Measurements from ENCODE around the gene HSPG2.
A peak's percentile ranks its signal among the peaks of the same experiment; 100 is the strongest.
"Not testable (repeated sequence)": the region's sequence is repeated elsewhere in the genome, so short reads cannot be mapped to it uniquely, and the experiment has no call there.

HSPG2 gene

DNA sequence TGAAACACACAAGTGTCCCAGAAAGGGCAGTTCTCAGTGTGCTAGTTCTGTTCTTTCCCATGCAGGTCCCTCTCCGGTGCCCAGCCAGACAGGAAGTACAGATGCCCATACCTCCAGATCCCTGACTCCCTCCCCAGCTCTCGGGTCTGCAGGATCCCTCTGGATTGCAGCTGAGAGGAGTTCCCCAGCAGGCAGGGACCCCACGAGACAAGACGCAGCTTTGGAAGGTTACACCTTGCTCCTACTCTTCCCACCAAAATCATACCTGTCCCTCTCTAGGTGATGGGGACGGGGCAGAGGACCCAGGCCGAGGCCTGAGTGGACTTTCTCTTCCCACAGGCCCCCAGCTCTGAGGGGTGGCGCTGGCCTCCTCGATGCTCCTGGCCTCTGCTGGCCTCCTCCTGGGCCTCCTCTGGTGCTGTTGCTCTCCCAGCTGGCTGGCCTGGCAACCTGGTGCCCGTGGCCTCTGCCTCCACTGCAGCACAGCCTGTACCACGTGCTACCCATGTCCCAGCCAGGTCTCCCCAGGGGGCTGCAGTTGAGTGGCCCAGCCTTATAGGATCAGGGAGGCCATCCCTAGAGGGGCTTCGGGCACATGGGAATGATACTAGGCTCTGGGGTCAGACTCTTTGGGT lies 115.6 kb downstream of the HSPG2 start:
- no peak for DNase-seq

DNA sequence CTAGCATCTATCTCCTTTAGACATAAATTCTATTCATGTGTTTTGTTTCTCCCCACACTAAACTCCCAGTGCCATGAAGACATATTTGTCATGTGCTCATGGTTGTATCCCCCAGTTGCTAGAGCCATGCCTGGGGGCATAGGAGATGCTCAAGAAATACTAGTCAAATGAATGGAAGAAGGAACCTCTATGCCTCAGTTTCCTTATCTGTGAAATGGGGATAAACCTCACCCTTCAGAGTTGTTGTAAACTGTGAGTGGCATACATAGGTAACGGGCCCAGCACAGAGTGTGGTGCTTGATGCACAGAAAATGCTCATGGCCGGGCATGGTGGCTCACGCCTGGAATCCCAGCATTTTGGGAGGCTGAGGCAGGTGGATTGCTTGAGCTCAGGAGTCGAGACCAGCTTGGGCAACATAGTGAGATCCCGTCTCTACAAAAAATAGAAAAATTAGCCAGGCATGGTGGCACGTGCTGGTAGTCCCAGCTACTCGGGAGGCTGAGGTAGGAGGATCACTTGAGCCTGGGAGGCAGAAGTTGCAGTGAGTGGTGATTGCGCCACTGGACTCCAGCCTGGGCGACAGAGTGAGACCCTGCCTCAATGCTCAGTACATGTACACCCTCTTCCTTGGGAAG lies 116.4 kb downstream of the HSPG2 start:
- DNase-seq = no peak

DNA sequence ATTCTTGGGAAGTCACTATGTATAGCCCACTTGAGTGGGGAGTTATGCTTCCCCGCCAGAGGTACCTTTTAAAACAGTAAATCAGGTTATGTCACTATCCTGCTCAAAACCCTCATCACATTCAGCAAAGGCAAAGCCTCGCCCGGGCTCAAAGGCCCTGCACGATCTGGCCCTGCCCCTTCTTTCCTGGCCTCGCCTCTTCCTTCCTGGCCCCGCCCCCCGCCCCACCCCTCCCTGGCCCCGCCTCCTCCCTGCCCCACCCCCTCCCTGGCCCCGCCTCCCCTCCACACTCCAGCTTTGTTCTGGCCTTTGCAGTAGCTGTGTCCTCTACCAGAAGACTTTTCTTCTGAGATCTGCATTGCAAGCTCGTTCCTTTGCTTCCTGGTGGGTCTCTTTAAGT lies 118.5 kb downstream of the HSPG2 start:
- DNase-seq = no peak

DNA sequence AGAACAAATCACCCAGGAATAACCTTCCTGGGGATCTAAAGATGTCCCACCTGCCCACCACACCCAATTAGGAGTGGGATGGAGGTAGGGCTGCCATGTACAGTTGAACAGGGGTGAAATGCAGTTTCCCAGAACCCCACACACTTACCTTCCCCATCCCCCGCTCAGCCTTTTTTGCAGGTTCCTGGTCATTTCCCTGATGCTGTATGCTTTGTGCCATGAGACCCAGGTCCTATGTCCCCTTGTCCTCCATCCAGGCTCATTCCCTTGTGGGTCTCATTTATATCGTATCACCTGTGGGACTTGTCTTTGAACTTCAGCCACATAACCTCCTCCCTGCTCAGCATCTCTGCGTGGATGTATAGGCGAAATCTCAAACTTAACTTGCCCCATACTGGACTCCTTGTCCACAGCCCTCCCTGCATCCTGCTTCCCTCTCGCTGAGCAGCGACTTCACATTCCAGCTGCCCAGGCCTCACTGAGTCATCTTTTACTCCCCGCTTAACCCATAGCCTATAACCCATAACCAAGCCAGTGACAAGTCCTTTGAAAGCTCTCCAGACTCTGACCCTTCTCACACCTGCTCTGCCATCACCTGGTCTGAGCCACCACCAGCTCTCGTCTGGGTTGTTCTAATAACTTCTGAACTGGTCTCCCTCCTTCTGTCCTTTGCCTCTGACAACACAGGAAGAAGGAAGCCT lies 120.4 kb downstream of the HSPG2 start:
- no peak for DNase-seq

DNA sequence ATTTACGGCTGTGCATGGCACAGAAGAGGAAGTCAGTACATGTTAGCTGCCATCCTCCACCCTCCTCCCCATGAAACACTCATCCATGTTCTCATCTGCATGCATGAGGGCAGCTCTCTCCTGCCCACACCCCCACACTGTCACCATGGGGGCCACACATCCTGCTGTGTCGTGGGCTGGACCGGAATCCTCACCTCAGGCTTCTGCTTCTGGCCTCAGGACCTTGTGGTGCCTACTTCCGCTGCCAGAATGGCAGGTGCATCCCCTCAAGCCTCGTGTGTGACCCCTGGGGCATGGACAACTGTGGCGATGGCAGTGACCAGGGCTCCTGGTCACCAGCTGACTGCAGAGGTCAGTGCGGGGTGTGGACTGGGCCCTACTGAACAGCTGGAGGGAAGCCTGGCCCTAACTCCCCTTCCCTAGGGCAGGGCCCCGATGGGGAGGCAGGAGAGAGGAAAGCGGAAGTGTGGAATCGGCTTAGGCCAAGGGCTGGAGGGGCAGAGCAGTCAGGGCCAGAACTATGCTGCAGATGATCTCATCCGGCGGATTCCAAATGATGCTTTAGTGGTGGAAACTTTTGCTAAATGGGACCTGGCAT lies 121.3 kb downstream of the HSPG2 start:
- DNase-seq = no peak

DNA sequence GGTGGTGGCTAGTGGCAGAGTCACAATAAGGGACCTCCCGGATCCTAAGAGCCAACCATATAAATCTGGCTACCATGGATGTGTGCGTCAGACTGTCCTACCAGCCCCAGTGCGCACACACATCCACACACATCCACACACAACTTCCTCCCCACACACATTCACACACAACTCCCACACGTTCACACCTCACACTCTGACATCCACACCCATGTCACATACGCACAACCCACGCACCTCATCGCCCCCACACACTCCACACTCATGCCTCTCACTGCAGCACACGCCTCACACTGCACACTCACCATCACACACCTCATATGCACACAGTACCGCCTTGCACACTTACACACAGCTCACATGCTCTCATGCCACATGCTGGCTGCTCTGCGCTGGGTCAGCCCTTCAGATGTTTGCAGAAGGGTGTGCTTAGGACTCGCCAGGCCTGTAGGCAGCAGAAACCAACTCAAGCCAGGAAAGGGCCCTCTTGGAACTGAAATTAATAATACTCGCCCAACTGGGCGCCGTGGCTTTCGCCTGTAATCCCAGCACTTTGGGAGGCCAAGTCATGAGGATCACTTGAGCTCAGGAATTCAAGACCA lies 122.0 kb downstream of the HSPG2 start:
- DNase-seq = no peak

DNA sequence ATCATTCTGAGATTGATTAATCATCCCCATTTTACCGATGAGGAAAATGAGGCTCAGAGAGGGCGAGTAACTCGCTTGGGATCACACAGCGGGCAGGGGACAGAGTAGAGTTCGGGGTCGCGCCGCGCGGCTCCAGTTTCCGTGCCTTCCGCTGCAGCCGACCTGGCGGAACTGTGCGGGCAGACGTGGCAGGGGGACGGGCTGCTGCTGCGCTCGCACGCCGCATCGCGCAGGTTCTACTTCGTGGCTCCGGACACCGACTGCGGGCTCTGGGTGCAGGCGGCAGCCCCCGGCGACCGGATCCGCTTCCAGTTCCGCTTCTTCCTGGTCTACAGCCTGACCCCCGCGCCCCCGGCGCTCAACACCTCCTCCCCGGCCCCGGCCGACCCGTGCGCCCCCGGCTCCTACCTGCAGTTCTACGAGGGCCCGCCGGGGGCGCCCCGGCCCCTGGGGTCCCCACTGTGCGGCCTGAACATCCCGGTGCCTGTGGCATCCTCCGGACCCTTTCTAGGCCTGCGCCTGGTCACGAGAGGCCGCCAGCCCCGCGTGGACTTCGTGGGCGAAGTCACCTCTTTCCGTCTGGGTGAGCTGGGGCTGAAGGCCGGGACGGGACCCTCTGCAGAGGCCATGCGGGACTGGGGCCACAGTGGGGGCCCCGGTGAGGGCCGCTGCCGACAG lies 122.7 kb downstream of the HSPG2 start:
- no peak for DNase-seq

DNA sequence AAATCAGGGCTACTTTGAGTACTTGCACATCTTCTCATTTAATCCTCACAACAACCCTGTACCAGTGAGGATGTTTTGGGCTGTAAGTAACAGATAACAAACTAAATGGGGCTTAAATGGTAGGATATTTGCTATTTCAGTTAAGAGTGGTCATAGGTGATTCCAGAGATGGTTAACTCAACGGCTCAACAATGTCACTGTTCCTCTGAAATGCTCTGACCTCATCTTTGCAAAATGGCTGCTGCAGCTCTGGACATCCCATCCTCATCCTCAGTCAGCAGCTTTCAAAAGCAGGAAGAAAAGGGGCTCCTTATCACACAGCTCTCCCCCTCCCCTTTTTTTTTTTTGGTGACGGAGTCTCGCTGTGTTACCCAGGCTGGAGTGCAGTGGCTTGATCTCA lies 123.6 kb downstream of the HSPG2 start:
- no peak for DNase-seq

DNA sequence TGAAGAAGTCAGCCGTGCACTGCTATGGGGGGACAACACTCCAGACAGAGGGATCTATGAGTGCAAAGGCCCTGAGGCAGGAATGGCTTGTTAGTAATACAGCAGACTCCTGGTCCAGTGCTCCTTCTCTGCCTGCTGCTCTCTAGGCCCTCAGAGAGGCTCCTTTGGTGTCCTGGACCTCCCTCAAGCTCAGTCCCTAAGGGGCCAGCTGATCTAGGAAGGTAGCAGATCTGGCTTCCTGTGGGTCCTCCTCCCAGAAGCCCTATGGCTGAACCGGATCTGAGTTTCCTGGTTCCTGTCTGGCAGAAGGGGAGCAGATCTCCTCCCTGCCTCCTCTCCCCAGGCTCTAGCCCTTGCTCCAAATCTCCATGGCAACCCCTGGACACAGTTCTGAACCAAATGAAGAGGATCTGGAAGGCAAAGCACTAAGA lies 125.2 kb downstream of the HSPG2 start, which contains the start of gene LDLRAD2:
LDLRAD2 (plus strand) TSS at position 391 of the 431 bp plus-strand sequence. CDS start 187 bp downstream, outside the sequence.
- no peak for DNase-seq

DNA sequence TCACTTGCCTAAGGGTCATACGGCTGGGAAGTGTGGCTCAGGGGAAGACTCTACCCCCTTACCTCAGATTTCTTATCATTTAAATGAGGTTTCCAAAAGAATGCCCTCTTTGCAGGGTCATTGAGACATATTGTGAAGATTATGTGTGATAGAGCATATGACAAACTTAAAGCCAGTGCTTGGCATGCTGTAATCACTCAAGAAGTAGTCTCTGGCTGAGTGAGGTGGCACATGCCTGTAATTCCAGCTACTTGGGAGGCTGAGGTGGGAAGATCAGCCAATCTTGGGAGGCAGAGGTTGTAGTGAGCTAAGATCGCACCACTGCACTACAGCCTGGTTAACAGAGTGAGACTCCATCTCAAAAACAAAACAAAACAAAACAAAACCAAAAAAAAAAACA lies 132.6 kb downstream of the HSPG2 start:
- DNase-seq = no peak

DNA sequence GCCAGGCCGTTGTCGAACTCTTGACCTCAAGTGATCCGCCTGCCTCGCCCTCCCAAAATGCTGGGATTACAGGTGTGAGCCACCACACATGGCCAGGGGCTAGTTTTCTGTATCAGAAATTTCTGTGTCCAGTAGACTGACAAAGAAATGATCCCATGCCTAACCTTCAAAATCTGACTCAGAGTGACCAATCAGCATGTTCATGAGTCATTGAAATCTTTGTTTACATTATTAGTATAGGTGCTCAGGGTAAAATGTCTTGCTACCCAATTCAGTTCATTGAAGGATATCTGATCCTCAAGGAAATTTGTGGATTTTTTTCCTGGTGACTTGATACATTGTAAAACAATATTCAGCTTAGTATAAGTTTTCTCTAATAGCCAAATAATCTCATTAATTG lies 136.0 kb downstream of the HSPG2 start:
- DNase-seq = no peak

DNA sequence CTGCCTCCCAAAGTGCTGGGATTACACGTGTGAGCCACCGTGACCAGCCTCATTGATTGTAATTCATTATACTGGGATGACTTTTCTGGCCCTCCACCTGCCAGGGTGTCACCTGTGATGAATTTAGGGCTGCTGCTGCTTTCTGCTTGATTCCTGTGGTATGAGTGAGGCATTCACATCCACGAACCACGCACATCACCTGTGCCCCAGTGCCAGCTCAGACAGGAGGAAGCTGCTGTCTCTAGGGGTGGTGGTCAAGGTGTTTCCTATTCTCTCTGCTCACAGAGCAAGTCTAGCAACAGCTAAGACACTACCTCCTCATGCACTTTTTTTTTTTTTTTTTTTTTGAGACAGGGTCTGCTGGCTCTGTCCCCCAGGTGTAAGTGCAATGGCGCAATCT lies 137.4 kb downstream of the HSPG2 start:
- no peak for DNase-seq

DNA sequence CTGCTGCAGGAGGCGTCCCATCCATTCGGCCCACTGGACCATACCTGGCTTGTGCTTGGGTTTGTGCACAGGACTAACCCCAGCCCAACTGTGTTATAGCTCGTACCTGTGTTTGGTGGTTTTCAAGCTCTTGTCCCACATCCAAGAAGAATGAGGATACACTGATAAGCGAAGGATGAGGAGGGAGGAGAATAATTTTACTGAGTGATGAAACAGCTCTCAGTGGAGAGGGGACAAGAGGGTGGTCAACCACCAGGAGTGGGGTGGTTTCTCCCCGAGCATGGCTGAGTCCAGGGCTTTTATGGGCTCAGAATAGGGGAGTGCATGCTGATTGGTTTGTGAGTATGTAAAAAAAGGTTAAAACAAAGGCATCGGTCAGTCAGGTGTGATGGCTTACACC lies 142.0 kb downstream of the HSPG2 start:
- DNase-seq = no peak

DNA sequence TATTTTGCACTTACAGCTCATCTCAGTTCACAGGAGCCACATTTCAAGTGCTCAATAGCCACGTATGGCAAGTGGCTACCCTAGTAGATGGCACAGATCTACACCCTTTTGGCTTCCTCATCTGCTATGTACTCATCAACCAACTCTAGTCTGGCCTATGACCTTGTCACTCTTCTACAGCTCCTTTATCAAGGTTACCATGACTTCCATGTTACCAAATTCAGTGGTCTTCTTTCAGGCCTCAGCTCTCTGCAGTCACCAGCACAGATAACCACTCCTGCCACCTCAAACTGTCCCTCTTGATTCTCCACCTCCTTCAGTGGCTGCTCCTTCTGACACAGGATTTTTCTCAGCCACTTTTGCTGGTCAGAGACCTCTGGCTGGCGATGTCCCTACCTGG lies 142.5 kb downstream of the HSPG2 start:
- no peak for DNase-seq

DNA sequence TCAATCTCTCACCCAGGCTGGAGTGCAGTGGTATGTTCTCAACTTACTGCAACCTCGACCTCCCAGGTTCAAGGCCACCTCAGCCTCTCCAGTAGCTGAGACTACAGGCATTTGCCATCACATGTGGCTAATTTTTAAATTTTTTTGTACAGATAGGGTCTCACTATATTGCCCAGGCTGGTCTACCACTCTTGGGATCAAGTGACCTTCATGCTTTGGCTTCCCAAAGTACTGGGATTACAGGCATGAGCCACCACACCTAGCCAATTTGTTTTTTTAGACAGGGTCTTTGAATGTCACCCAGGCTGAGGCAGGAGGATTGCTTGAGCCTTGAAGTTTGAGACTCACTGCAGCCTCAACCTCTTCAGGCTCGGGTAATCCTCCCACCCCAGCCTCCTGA lies 144.0 kb downstream of the HSPG2 start:
- DNase-seq = no peak

DNA sequence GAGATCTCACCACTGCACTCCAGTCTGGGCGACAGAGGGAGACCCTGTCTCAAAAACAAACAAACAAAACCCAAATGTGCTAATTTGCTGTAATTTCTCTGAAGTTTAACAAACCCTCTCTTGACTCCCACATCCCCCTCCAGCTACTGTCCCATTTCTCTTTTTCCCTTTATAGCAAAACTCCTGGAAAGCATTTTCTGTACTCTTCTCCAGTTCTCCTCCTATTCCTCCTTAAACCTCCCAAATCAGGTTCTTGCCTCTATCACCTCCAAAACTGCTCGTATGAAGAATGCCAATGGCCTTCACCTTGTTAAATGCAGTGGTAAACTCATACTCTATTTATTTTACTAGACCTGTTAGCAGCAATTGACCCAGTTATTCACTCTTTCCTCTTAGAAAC lies 150.5 kb downstream of the HSPG2 start:
- DNase-seq = no peak

DNA sequence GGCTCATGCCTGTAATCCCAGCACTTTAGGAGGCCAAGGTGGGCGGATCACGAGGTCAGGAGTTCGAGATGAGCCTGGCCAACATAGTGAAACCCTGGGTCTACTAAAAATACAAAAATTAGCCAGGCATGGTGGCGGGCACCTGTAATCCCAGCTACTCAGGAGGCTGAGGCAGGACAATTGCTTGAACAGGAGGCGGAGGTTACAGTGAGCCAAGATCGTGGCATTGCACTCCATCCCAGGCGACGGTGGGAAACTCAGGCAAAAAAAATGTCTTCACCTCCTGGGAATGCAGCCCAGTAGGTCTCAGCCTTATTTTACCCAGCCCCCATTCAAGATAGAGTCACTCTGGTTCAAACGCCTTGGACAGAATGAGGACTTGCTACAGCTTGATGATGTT lies 151.3 kb downstream of the HSPG2 start:
- DNase-seq = not testable (repeated sequence)

DNA sequence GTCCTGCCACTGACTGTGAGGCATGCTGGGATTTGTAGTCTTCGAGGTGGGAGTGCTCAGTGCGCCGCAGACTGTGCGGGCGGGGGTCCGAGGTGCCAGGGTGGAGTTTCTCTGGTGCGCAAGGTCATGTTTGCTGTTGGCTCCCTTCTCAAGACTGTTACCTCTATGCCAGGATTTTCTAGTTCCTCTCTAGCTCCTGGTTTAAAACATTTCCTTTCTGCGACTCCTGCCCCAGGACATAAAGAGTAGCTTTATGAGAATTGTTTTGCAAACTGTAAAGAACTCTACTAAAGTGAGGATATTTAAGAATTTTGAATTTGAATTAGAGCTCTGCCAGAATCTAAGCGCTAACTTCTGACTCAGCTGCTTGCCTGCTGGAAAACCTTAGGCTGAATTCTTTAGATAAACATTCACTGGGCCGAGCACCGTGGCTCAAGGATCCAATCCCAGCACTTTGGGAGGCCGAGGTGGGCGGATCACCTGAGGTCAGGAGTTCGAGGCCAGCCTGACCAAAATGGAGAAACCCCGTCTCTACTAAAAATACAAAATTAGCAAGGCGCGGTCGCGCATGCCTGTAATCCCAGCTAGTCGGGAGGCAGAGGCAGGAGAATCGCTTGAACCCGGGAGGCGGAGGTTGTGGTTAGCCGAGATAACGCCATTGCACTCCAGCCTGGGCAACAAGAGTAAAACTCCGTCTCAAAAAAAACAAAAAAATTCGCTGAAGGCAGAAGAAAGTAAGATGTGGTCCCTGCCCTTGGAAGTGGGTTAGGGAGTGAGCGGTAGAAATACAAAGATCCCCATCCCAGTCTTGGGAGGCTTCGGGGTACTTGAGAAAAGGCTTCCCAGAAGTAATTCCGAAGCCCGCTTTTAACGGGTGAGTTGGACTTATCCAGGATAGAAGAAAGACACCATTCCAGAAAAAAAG lies 153.2 kb downstream of the HSPG2 start:
- peak; percentile 83 for DNase-seq

DNA sequence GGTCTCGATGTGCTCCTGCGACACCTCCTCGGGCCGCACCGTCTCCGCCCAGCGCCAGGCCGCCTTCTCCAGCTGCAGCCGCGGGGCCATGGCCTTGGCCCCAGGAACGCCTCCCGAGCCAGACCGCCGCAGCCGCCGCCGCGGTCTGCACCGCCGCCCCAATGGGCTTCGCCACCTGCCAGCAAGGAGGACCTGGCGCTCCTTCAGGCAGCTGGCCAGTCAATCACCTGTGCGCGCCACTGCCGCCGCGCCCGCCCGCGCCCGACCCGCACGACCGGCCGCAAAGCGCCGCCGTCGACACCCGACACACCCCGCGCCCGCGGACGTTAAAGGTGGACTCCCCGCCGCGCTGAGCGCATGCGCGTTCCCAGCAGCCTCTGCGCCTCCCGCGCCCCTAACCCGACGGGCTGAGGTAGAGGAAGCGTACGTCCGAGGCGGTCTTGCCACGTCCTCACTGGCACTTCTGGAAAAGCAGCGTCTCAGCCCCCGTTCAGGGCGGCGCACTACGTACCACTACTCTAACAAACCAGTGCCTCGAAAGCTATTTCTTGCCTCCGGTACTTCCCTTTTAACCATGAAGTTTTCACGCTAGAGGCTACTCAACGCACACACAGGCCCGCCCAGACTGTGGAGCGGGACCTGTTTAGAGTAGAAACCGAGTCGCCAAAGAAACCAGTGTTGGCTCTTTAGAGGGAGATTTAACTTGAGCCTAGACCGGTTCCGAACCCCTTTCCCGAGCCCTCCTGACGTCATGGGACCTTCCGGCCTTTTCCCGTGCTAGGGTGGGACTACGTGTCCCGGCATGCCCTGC lies 154.0 kb downstream of the HSPG2 start, which contains the start of gene USP48:
USP48 (minus strand) TSS at position 282 of the 811 bp plus-strand sequence; CDS start at position 90, 192 bp downstream.
- peak; percentile 79 for DNase-seq

DNA sequence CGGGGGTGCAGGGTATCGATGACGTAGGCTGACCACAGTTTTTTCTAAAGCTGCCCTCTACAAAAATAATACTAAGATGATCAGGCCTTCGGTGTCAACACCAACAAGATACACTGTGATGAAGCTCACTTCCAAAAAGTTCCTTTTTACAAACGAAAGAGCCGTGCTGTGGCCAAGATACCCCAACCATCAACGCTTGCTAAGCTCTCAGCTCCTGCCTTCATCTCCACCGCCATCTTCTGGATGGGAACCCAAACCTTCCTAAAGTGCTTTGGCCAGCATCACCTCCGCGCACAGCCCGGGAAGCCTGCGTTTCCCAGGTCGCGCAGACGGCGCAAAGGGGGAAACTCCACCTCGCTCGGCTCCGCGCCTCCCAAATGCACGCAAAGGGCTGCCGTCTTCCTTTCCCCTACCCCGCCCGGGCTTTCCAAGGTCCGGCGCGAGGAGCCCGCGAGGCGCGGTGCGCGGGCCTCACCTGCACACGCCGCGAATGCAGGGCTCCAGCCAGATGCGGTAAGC lies 154.7 kb downstream of the HSPG2 start:
- DNase-seq = no peak

All from NCI-H1694 treated with DMSO at 0.1 percent for 48 hours (cell line).